ENCODE data around the gene SLC36A1.
"Not testable (repeated sequence)": the region's sequence is repeated elsewhere in the genome, so short reads cannot be mapped to it uniquely, and the experiment has no call there.

Gene SLC36A1

DNA sequence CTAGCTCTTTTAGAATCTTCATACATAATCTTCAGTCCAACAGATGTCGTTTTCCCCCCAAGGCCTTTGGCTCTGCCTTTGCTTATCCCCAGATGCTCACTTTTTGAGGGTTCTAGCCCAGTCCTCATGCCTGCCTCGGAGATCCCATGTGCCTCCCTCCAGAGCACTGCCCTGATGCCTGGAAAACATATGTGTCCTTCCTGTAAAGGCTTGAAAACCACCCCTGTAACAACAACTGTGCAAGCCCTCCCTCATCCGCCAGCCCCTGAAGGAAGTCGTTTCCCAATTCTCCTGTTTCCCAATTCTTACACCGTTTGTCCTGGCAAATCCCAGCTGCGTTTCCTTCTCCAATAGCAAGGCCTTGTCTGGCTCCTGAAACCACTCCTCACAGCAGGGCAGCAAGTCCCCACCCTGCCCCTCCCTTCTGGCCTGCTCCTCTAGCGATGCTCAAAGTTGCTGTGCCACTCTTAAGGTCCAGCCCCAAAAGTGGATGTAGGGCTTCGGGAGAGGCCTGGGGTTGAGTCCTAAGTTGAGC lies 52.2 kb downstream of the SLC36A1 start:
- DNase-seq (ENCODE audit: low read depth, low spot score), result no peak
- CTCF ChIA-PET, result interaction anchor here (0.6 to 10.1 kb wide), 23 partner anchors 10 to 245 kb away, joined by 3 to 160 read pairs (median 4); partner anchors contain the start of gene SLC36A1

DNA sequence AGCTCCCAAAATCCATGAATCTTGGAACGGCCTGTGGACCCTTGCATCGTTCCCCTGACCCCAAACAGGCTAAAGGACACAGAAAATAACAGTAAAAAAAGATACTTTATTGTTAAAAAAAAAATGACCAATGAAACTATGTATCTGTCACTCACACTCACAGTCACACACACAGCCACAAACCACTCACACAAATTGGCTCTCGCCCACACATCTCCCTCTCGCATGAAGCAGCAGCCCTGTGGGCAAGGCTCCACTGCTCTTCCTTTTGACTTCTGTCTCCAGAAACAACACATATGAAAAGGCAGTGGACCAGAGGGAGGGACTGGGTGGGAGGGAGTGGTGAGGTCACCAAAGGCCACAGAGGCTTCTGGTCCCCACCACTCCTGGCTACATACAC lies 56.6 kb downstream of the SLC36A1 start:
- CTCF ChIA-PET, result interaction anchor here (0.7 to 10.1 kb wide), 4 partner anchors 9 to 149 kb away, joined by 3 to 160 read pairs (median 3); partner anchors contain the start of gene SLC36A1
- DNase-seq (ENCODE audit: low read depth, low spot score), result no peak
- POLR2A ChIA-PET, result no interaction called here

More for the DNA sequence above, 52.2 kb downstream of the SLC36A1 start:
- TF ChIP-seq, protein P1, sequence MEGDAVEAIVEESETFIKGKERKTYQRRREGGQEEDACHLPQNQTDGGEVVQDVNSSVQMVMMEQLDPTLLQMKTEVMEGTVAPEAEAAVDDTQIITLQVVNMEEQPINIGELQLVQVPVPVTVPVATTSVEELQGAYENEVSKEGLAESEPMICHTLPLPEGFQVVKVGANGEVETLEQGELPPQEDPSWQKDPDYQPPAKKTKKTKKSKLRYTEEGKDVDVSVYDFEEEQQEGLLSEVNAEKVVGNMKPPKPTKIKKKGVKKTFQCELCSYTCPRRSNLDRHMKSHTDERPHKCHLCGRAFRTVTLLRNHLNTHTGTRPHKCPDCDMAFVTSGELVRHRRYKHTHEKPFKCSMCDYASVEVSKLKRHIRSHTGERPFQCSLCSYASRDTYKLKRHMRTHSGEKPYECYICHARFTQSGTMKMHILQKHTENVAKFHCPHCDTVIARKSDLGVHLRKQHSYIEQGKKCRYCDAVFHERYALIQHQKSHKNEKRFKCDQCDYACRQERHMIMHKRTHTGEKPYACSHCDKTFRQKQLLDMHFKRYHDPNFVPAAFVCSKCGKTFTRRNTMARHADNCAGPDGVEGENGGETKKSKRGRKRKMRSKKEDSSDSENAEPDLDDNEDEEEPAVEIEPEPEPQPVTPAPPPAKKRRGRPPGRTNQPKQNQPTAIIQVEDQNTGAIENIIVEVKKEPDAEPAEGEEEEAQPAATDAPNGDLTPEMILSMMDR (IDR thresholded peaks at IDR 0.05; ENCODE audit: insufficient read depth, low read length, missing control alignments), result no peak
- POLR2A ChIA-PET, result no interaction called here
- no peak overlapping the region for H3K4me3 ChIP-seq (ENCODE audit: low read depth, low read length)

DNA sequence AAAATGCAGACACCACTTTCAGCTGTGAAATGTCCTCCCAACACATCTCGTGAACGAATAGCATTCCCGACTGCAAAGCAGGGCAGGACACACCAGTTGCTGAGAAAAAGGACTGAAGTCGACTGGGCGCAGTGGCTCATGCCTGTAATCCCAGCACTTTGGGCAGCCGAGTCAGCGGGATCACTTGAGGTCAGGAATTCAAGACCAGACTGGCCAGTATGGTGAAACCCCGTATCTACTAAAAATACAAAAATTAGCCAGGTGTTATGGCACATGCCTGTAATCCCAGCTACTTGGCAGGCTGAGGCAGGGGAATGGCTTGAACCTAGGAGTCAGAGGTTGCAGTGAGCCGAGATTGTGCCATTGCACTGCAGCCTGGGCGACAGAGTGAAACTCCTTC lies 60.9 kb downstream of the SLC36A1 start:
- CTCF ChIA-PET, result interaction anchor here (1.1 to 5.8 kb wide), 4 partner anchors 49 to 233 kb away, joined by 3 to 32 read pairs (median 8); partner anchors contain the start of gene SLC36A1
- DNase-seq (ENCODE audit: low read depth, low spot score); H3K4me3 ChIP-seq (ENCODE audit: low read depth, low read length); POLR2A ChIA-PET: not testable (repeated sequence)

More for the DNA sequence above, 56.6 kb downstream of the SLC36A1 start:
- TF ChIP-seq, protein P1 (IDR thresholded peaks at IDR 0.05; ENCODE audit: insufficient read depth, low read length, missing control alignments), result no peak
- no peak overlapping the region for H3K4me3 ChIP-seq (ENCODE audit: low read depth, low read length)

DNA sequence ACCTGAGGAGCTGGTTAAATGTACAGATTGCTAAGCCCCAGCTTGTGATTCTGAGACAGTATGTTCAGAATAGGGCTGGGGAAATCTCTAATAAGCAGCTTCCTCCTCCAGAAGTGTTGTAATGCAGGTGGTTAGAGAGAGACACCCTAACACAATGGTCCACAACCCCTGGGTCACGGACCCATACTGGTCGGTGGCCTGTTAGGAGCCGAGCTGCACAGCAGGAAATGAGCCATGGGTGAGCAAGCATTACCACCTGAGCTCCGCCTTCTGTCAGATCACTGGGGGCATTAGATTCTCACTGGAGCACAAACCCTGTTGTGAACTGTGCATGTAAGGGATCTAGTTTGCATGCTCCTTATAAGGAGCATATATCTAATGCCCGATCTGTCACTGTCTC lies 61.8 kb downstream of the SLC36A1 start:
- POLR2A ChIA-PET, result no interaction called here
- CTCF ChIA-PET, result interaction anchor here (0.6 to 5.8 kb wide), 11 partner anchors 8 to 192 kb away, joined by 3 to 32 read pairs (median 3); partner anchors contain the start of gene SLC36A1
- TF ChIP-seq, protein P1 (IDR thresholded peaks at IDR 0.05; ENCODE audit: insufficient read depth, low read length, missing control alignments), result no peak
- DNase-seq (ENCODE audit: low read depth, low spot score), result no peak
- no peak overlapping the region for H3K4me3 ChIP-seq (ENCODE audit: low read depth, low read length)

DNA sequence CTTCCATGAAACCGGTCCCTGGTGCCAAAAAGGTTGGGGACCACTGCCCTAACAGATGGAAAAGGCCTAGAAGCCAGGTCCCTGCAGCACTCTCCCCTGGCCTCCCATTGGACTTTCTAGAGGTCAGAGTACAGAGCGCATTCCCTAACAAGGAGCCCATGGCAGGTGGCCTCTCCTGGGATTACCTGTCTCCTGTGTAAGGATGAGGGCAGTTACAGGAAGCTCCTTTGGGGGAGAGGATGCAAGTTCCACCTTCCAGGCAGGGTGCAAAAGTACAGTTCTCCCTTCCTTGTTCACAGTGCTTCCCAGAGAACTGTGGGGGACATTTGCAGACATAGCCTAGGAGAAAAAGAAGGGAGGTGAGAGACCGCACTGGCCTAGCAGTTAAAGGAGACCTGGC lies 62.4 kb downstream of the SLC36A1 start:
- TF ChIP-seq, protein P1 (IDR thresholded peaks at IDR 0.05; ENCODE audit: insufficient read depth, low read length, missing control alignments), result no peak
- DNase-seq (ENCODE audit: low read depth, low spot score), result no peak
- ChIA-PET POLR2A (no interaction called here), CTCF (interaction anchor here (0.9 to 5.8 kb wide), 8 partner anchors 9 to 143 kb away, joined by 3 to 32 read pairs (median 4); partner anchors contain the start of gene SLC36A1)
- H3K4me3 ChIP-seq (ENCODE audit: low read depth, low read length), result no peak overlapping the region

DNA sequence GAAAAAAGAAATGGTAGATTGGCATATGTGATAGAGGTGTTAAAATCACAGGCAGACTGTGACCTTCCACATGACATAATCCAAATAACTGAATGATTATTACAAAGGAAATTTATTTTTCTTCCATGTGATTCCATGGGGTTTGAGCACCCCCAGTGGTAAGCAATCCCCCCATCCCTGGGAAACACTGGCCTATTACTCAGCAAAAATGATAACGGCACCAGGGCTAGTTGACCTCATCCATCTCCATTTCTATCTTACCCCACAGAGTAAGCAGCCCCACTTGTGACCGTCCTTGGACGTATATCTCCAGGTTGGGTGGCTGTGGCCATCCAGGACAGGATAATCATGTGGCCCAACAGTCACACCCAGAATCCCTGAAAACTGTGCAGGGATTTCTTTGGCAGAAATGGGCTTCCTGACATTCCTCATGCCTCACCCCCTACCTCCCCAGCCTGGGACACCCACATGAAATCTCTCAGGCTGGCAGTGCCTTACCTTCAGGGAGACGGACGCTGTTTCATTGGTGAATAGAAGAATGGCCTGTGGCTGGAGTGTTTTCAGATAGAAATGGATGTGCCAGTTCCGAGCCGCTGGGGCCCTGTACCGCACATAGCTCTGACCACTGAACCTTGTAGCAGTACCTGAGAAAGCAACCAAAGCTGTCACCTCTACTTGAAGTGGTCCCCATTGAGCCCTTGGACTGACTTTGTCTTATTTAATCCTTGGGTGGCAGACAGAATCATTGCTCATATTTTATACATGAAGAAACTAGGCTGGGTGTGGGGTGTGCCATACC lies 69.9 kb downstream of the SLC36A1 start:
- POLR2A ChIA-PET, result no interaction called here
- CTCF ChIA-PET, result interaction anchor here (1.3 to 1.5 kb wide), 2 partner anchors 70 to 72 kb away, joined by 3 to 7 read pairs; partner anchors contain the start of gene SLC36A1
- H3K4me3 ChIP-seq (ENCODE audit: low read depth, low read length), result no peak overlapping the region
- TF ChIP-seq, protein P1 (IDR thresholded peaks at IDR 0.05; ENCODE audit: insufficient read depth, low read length, missing control alignments), result no peak
- DNase-seq (ENCODE audit: low read depth, low spot score), result no peak

Measured in AG04449 (cell line).